AG04450 (cell line): ENCODE measurements around the gene CCDC150. TPM values are rescaled to one million over a fixed set of nuclear protein-coding genes. Genes with fewer than 3 reads are reported as not detected.
"Not testable (repeated sequence)": the region's sequence is repeated elsewhere in the genome, so short reads cannot be mapped to it uniquely, and the experiment has no call there.

Source experiments
- CTCF ChIA-PET: fragments of 300-600, 350-600 bp; formaldehyde crosslinking; extraction: SDS; loops from one replicate; lab custom pipeline; 2022; ENCODE audit warnings: antibody characterized with exemption, inconsistent platforms; lab: Charles Lee
- POLR2A ChIA-PET: fragments of 350-600 bp; formaldehyde crosslinking; extraction: SDS; loops from one replicate; lab custom pipeline; 2021; ENCODE audit warnings: antibody characterized with exemption, inconsistent platforms; lab: Yijun Ruan, JAX
- DNase-seq: peaks from one replicate; pipeline ENCODE4 v3.0.0-alpha.2; 2011; ENCODE audit warnings: low read depth, low spot score
- H3K27ac ChIP-seq: one replicate; pipeline ENCODE4 v1.5.1; 2012; ENCODE audit warnings: low read depth, low read length, control low read depth
- H3K27me3 ChIP-seq: one replicate; pipeline ENCODE4 v1.6.0; 2012; ENCODE audit warnings: low read length; ENCODE audit not compliant: control insufficient read depth, insufficient read depth
- H3K4me3 ChIP-seq: 2 replicates; pipeline ENCODE4 v1.5.1; 2011; ENCODE audit warnings: mild to moderate bottlenecking, low read depth, low read length, control low read depth
- H3K9me3 ChIP-seq: 2 replicates; pipeline ENCODE4 v1.5.1; 2012; ENCODE audit warnings: low read length; ENCODE audit not compliant: control insufficient read depth, insufficient read depth
- polyA plus RNA-seq: library from polyadenylated mRNA; depleted of rRNA; stranded (reverse); fragments of >200 nt; gene quantifications from 2 replicates; pipeline ENCODE4 v1.2.3, GENCODE V29; 2011
- TF ChIP-seq, protein P1 (sequence below): IDR thresholded peaks from 2 replicates; pipeline ENCODE4 v1.5.1; 2011; ENCODE audit warnings: low read depth, low read length, control low read depth, inconsistent platforms

CCDC150 gene
- polyA plus RNA-seq, 1 experiment, result 1.5 TPM

GRCh38 chr2:196607073-196607472 is 32.4 kb upstream of the CCDC150 start:
- CTCF ChIA-PET, result interaction anchor here (1.0 to 2.4 kb wide), 2 partner anchors 14 to 144 kb away, joined by 3 to 9 read pairs; partner anchors contain the start of gene HECW2
- TF ChIP-seq, protein P1, sequence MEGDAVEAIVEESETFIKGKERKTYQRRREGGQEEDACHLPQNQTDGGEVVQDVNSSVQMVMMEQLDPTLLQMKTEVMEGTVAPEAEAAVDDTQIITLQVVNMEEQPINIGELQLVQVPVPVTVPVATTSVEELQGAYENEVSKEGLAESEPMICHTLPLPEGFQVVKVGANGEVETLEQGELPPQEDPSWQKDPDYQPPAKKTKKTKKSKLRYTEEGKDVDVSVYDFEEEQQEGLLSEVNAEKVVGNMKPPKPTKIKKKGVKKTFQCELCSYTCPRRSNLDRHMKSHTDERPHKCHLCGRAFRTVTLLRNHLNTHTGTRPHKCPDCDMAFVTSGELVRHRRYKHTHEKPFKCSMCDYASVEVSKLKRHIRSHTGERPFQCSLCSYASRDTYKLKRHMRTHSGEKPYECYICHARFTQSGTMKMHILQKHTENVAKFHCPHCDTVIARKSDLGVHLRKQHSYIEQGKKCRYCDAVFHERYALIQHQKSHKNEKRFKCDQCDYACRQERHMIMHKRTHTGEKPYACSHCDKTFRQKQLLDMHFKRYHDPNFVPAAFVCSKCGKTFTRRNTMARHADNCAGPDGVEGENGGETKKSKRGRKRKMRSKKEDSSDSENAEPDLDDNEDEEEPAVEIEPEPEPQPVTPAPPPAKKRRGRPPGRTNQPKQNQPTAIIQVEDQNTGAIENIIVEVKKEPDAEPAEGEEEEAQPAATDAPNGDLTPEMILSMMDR, result no peak
- Histone ChIP-seq H3K4me3 (no peak overlapping the region), H3K27me3 (no peaks in the 10 kb centered on the region), H3K27ac (peak overlapping the region; percentile 11), H3K9me3 (no peaks in the 10 kb centered on the region)
- no peak for DNase-seq
- POLR2A ChIA-PET, result no interaction called here

- H3K27me3 ChIP-seq, DNase-seq, H3K27ac ChIP-seq, H3K9me3 ChIP-seq, H3K4me3 ChIP-seq, POLR2A ChIA-PET: not testable (repeated sequence)
- CTCF ChIA-PET, result interaction anchor here (1.0 to 2.4 kb wide), 2 partner anchors 15 to 143 kb away, joined by 3 to 9 read pairs; partner anchors contain the start of gene HECW2
Measured at GRCh38 chr2:196607896-196608295, 31.6 kb upstream of the CCDC150 start.

- POLR2A ChIA-PET, result no interaction called here
- TF ChIP-seq, protein P1, result no peak
- CTCF ChIA-PET, result interaction anchor here (0.8 kb wide), 1 partner anchor 30 kb away, joined by 3 read pairs; no protein-coding TSS in a partner anchor
- no peak overlapping the region for H3K4me3 ChIP-seq
- no peak for DNase-seq
- no peak overlapping the region for H3K27ac ChIP-seq
- H3K9me3 ChIP-seq, result no peaks in the 10 kb centered on the region
- no peaks in the 10 kb centered on the region for H3K27me3 ChIP-seq
Measured at GRCh38 chr2:196609806-196610205, 29.7 kb upstream of the CCDC150 start.

GRCh38 chr2:196610796-196611195 is 28.7 kb upstream of the CCDC150 start:
- CTCF ChIA-PET, result no interaction called here
- Histone ChIP-seq H3K27ac (no peak overlapping the region), H3K4me3 (no peak overlapping the region), H3K27me3 (no peaks in the 10 kb centered on the region), H3K9me3 (no peaks in the 10 kb centered on the region)
- DNase-seq, result no peak
- POLR2A ChIA-PET, result no interaction called here
- TF ChIP-seq, protein P1, result no peak

DNA sequence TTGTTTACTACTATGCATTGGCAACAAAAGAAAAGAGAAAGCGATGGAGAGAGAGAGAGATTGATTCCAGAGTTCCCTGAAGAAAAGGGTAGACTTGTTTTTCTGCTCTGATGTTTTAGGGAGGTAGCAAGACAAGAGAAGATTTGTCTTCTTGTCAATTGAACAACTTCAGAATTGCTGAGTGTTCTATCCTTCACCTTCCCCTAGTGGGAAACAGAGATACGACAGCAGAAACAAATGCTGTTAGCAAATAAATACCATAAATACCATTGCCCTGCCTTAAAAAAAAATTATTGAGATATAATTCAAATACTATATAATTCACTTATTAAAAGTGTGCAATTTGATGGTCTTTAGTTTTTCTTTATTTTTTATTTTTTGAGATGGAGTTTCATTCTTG is 26.2 kb upstream of the CCDC150 start:
- ChIA-PET CTCF (interaction anchor here (0.7 kb wide), 1 partner anchor 711 kb away, joined by 6 read pairs; no protein-coding TSS in a partner anchor), POLR2A (no interaction called here)

More for the DNA sequence above, 26.2 kb upstream of the CCDC150 start:
- TF ChIP-seq, protein P1, result 0 out of 2 replicates have a peak, but pooled peaks have one; percentile 5
- DNase-seq, result no peak
- no peaks in the 10 kb centered on the region for H3K27me3 ChIP-seq
- no peaks in the 10 kb centered on the region for H3K9me3 ChIP-seq
- H3K27ac ChIP-seq, result no peak overlapping the region
- H3K4me3 ChIP-seq, result no peak overlapping the region
